Skin epidermis (tissue), 12 donors: Measurements from ENCODE around the gene HERC2.
A peak's percentile ranks its signal among the peaks of the same experiment; 100 is the strongest.
"Not testable (repeated sequence)": the region's sequence is repeated elsewhere in the genome, so short reads cannot be mapped to it uniquely, and the experiment has no call there.

Experiments
- H3K27ac ChIP-seq, 21 experiments: fragments of 200-600 bp; sonication (generic) in 11 of 21; one replicate each; pipeline ENCODE4 v1.5.0; 2020; ENCODE audit warnings: mild to moderate bottlenecking in 3 of 21, inconsistent platforms in 2 of 21, moderate library complexity in 2 of 21
- H3K4me3 ChIP-seq, 7 experiments: fragments of 200-600 bp; sonication (generic) in 2 of 7; one replicate each; pipeline ENCODE4 v1.5.0; 2020; ENCODE audit warnings: inconsistent platforms in 2 of 7, mild to moderate bottlenecking in 2 of 7, moderate library complexity in 1 of 7

Gene HERC2

GRCh38 chr15:28228990-28229640, 92.9 kb downstream of the HERC2 start:
- not testable (repeated sequence) for H3K4me3 ChIP-seq, H3K27ac ChIP-seq

DNA sequence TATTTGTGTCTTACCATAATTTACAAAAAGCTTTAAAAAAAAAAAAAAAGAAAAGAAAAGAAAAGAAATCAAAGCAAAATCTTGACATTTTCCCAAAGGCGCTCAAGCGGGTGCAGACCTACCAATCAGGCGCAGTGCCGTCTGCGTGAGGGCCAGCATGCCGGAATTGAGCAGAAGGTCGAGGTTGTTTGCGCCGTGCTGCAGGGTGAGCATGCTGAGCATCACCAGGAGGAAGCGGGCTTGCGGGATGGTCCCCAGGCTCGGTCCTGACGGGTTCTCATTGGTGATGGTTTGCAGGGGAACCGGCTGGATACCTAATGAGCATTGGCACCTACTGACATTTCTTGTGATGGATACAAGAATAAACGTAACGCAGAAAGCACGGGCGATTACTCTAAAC, 93.9 kb downstream of the HERC2 start:
- no peak overlapping the region for H3K27ac ChIP-seq
- H3K4me3 ChIP-seq = no peak overlapping the region

DNA sequence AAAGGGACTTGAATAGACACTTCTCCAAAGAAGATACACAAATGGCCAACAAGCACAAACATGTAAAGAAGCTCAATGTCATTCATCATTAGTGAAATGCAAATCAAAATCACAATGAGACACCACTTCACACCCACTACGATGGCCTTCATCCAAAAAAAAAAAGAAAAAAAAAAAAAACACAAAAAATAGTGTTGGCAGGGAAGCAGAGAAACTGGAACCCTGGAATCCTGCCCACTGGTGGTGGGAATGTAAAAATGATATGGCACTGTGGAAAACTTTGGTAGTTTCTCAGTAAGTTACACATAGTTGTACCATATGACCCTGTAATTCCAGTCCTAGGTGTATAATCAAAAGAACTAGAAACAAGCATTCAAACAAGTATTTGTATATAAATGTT, 94.7 kb downstream of the HERC2 start:
- H3K27ac ChIP-seq, H3K4me3 ChIP-seq: not testable (repeated sequence)

- H3K4me3 ChIP-seq = not testable (repeated sequence)
- peak overlapping the region in 12 of 21 experiments; percentile 25 to 64 (median 38) for H3K27ac ChIP-seq
Observed at GRCh38 chr15:28222612-28223011, 99.4 kb downstream of the HERC2 start.

DNA sequence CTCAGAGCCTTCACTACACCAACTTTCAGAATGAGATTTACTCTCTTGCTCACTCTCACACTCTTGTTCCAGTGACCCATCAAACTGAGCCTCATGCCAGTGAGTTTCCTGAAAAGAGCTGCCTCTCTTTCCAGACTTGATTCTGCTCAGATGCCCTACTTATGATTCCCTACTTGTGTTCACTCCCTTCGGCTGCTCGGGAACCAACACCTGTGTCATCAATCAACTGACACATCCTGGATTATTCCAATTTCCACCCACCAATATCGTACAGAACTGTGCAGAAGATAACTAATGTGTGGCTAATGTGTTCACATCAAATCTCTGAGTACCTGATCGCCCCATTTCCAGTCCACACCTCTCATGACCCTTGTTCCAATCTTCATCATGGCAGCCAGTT, 100.3 kb downstream of the HERC2 start:
- H3K27ac ChIP-seq, H3K4me3 ChIP-seq: not testable (repeated sequence)

DNA sequence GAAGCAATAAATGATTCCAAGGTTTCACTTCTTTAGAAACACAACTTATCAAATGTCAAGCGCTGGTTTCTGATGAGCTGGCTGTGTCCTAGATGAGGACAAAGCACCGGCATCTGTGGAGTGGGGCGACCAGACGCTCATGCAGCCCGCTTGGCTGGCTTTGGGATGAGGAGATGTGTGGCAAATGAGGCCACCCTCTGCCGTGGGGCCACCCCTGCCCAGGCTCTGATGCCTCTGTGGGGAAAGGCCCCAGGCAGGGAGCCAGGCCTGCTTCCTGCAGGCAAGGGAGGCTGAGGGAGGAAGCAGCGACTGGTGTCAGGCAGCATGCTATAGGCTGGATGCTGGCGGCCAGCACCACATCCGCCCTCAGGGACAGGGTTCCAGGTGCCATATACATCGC, 102.9 kb downstream of the HERC2 start:
- Histone ChIP-seq H3K4me3 (no peak overlapping the region), H3K27ac (no peak overlapping the region)

DNA sequence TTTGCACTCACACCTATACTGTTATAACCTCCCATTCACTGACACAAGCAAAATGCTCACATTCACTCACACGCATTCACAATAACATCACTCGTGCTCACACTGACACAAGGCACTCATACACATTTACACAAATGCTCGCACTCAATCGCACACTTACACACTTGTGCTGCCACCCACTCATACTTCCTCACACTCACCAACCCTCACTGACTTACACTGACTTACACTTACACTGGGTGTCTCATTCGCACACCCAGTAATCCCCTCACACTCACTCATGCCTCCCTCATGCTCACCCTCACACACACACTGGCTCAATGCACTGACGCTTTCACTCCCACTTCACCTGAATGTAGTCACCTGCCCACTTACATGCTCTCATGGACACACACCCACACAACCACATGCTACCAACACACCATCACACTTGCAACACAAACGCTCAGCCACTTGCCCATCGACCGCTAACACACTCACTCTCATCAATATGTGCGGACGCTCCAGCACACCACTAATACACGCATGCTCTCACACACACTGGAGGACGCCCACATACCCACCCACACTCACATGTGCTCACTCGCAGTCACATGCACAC, 104.9 kb downstream of the HERC2 start:
- not testable (repeated sequence) for H3K4me3 ChIP-seq

GRCh38 chr15:28215521-28215920, 106.5 kb downstream of the HERC2 start:
- H3K27ac ChIP-seq, H3K4me3 ChIP-seq: not testable (repeated sequence)

More for the DNA sequence above, 104.9 kb downstream of the HERC2 start:
- H3K27ac ChIP-seq = not testable (repeated sequence)

DNA sequence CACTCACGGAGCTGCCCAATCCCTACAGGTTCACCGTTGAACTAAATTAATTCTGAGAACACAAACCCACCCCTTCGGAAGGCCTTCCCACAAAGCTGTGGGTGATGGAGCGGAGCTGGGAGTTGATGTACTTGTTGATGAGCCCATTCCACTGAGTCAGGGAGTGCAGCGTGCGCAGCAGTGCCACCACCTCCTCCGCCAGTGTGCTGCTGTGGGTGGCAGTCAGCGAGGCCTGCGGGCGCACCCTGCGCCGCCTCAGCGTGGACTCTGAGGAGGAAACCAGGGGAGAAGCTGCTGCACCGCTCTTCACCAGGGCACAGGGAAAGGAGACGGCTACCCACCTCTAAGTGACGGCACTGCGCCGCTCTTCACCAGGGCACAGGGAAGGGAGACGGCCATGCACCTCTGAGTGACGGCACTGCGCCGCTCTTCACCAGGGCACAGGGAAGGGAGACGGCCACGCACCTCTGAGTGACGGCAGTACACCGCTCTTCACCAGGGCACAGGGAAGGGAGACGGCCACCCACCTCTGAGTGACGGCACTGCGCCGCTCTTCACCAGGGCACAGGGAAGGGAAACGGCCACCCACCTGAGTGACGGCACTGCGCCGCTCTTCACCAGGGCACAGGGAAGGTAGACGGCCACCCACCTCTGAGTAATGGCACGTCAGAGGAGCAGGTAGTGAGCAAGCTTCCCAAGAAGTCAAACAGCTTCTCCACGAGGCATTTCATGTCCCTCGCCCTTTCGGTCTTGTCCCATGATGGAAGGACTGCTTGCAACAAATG, 107.8 kb downstream of the HERC2 start:
- not testable (repeated sequence) for H3K27ac ChIP-seq, H3K4me3 ChIP-seq

DNA sequence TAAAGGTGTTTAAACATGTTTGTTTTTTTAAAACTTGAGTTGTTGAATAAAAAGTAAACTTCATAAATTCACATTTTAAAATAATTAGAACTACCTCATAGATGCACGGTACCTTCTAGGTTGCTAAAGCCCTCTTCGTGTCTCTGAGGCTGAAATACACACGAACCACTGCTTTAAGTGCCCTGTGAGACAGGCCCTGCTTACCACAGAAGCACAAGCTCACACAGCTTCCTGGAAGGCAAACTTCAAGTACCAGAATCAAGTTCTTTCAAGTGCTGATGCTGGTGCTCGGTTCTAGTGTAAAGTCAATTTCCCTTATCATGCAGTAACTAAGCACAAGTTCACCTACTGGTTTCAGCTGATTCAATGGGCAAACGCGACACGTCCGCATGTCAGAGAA, 108.6 kb downstream of the HERC2 start:
- H3K27ac ChIP-seq, H3K4me3 ChIP-seq: not testable (repeated sequence)

DNA sequence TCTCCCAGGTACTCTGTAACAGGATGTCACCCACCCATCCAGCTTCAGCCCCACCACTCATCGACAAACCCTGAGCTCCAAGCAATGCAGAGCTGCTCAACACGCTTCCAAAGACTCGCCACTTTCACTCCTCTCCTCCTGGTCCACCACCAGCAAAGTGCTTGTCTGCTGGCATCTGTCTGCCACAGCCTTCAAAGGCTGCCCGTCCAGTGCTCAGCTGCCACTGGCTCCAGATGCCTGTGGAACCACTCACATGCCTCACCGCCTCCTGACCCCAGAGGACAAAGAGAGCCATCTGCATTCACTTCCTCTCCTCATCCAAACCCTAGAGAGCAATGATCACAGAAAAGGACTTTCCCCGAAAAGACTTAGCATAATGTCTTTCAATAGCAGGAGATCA, 113.4 kb downstream of the HERC2 start:
- H3K27ac ChIP-seq = no peak overlapping the region
- no peak overlapping the region for H3K4me3 ChIP-seq

GRCh38 chr15:28205640-28206039, 116.3 kb downstream of the HERC2 start:
- not testable (repeated sequence) for H3K27ac ChIP-seq, H3K4me3 ChIP-seq

- not testable (repeated sequence) for H3K27ac ChIP-seq, H3K4me3 ChIP-seq
Observed at GRCh38 chr15:28203055-28203828, 118.7 kb downstream of the HERC2 start.

- not testable (repeated sequence) for H3K4me3 ChIP-seq, H3K27ac ChIP-seq
Observed at GRCh38 chr15:28202124-28202523, 119.9 kb downstream of the HERC2 start.

- H3K4me3 ChIP-seq, H3K27ac ChIP-seq: not testable (repeated sequence)
Observed at GRCh38 chr15:28198215-28198614, 123.8 kb downstream of the HERC2 start.

GRCh38 chr15:28197694-28198093, 124.3 kb downstream of the HERC2 start:
- H3K27ac ChIP-seq = peak overlapping the region in 1 of 21 experiments; percentile 57

DNA sequence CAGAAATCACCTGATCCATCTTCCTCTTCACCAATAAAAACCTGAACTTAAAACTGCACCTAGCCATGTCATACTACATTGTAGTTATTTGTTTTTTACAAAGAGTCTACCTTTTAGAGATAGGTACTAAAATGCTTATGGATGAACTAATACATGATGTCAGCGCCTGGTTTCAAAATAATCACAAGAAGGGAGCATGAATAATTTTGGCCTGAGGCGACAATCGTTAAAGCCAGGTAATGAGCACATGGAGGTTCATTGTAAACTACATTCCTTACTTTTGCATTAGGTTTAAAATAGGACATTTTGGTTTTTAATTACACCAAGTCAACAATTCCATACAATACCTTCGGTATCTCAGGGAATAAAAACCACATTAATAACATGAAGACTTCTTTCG, 125.4 kb downstream of the HERC2 start:
- peak overlapping the region in 1 of 21 experiments; percentile 57 for H3K27ac ChIP-seq

More at GRCh38 chr15:28197694-28198093, 124.3 kb downstream of the HERC2 start:
- not testable (repeated sequence) for H3K4me3 ChIP-seq

GRCh38 chr15:28192772-28193171, 129.2 kb downstream of the HERC2 start:
- H3K4me3 ChIP-seq = no peak overlapping the region
- H3K27ac ChIP-seq = no peak overlapping the region

More for the DNA sequence above, 125.4 kb downstream of the HERC2 start:
- H3K4me3 ChIP-seq = not testable (repeated sequence)

DNA sequence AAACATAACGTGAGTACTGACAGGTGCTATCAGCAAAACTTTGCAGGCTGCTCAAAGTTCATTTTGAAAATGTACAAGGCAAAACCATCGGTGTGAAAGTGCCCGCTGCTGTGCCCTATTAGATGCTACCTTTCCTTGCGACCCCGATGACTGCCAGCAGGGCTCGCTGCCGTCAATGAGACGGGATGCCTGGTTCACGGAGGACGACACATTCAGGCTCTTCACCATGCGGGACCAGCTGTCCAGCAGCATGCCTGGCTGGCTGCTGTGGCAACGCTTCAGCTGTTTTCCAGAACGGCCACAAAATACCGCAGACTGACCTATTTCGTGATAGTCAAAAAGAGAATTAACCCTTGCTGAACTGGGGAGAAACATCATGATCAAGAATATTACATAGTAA, 130.1 kb downstream of the HERC2 start:
- Histone ChIP-seq H3K4me3 (no peak overlapping the region), H3K27ac (no peak overlapping the region)
